Lung (tissue), 12 donors: ENCODE measurements around the gene IL16. TPM values are rescaled to one million over a fixed set of nuclear protein-coding genes. Genes with fewer than 3 reads are reported as not detected.

Source experiments
- ATAC-seq: fragments of 200-7000 bp; cut with Tn5 transposase; one replicate; pipeline ENCODE4 v1.9.1; 2020; ENCODE audit warnings: moderate number of reproducible peaks; ENCODE audit not compliant: insufficient read depth, low FRiP score
- DNase-seq, 3 donors: peaks; one replicate each; pipeline ENCODE4 v3.0.0-alpha.2; 2013 to 2017
- H3K27ac ChIP-seq, 2 donors: one replicate each; pipeline ENCODE4 v1.5.1; 2013; ENCODE audit warnings: mild to moderate bottlenecking in 2 of 2, moderate library complexity in 2 of 2, control low read depth in 1 of 2, inconsistent platforms in 1 of 2, low read depth in 1 of 2, low read length in 1 of 2
- H3K27me3 ChIP-seq, 3 donors: one replicate each; pipeline ENCODE4 v1.5.1; 2013; ENCODE audit warnings: low read length in 2 of 3; ENCODE audit not compliant: control insufficient read depth in 3 of 3, insufficient read depth in 3 of 3
- H3K36me3 ChIP-seq, 4 donors: one replicate each; pipeline ENCODE4 v1.5.1; 2013; ENCODE audit warnings: low read length in 4 of 4, mild to moderate bottlenecking in 1 of 4, moderate library complexity in 1 of 4; ENCODE audit not compliant: control insufficient read depth in 4 of 4, insufficient read depth in 4 of 4
- H3K4me1 ChIP-seq, 5 donors: one replicate each; pipeline ENCODE4 v1.5.1; 2013; ENCODE audit warnings: low read length in 5 of 5, mild to moderate bottlenecking in 2 of 5, moderate library complexity in 1 of 5; ENCODE audit not compliant: control insufficient read depth in 5 of 5, insufficient read depth in 5 of 5
- H3K4me3 ChIP-seq: one replicate; pipeline ENCODE4 v1.5.1; 2013; ENCODE audit warnings: mild to moderate bottlenecking, control low read depth, moderate library complexity
- H3K9ac ChIP-seq, 2 donors: one replicate each; pipeline ENCODE4 v1.5.1; 2013; ENCODE audit warnings: low read length in 2 of 2, control low read depth in 1 of 2; ENCODE audit not compliant: insufficient read depth in 1 of 2
- H3K9me3 ChIP-seq, 4 donors: one replicate each; pipeline ENCODE4 v1.5.1; 2013; ENCODE audit warnings: low read length in 3 of 4, mild to moderate bottlenecking in 1 of 4, moderate library complexity in 1 of 4; ENCODE audit not compliant: control insufficient read depth in 4 of 4, insufficient read depth in 3 of 4
- WGBS, 2 donors: extraction: QIAGEN DNeasy Blood & Tissue Kit; methylation state at CpG; one replicate each; pipeline ENCODE4 v1.1.7; 2013; 5-methylcytosine and 5-hydroxymethylcytosine counted together
- polyA plus RNA-seq, 2 donors: library from polyadenylated mRNA; stranded (reverse); fragments of 200-250 nt; gene quantifications; one replicate each; pipeline ENCODE4 v1.2.1, GENCODE V29; 2013
- total RNA-seq, 2 donors: library from RNA; depleted of rRNA in 1 of 2; stranded (reverse); fragments of >200 nt in 1 of 2; gene quantifications; one replicate each; pipeline ENCODE4 v1.2.1, GENCODE V29; 2014 to 2021
- TF ChIP-seq, protein P1 (sequence below): IDR thresholded peaks from 2 replicates; pipeline ENCODE4 v1.5.1; 2012; ENCODE audit warnings: mild to moderate bottlenecking; ENCODE audit errors: control extremely low read depth, extremely low read depth
- donor health status: control.
- donor health status: control.
- donor health status: Bipolar disorder and iron deficiency.
- donor health status: healthy.
- donor health status: DM: yes; HTN: yes; CAD: no.

Gene IL16
- total and polyA plus RNA-seq, 4 donors: 18.8 to 45.4 (median 24.4) TPM

DNA sequence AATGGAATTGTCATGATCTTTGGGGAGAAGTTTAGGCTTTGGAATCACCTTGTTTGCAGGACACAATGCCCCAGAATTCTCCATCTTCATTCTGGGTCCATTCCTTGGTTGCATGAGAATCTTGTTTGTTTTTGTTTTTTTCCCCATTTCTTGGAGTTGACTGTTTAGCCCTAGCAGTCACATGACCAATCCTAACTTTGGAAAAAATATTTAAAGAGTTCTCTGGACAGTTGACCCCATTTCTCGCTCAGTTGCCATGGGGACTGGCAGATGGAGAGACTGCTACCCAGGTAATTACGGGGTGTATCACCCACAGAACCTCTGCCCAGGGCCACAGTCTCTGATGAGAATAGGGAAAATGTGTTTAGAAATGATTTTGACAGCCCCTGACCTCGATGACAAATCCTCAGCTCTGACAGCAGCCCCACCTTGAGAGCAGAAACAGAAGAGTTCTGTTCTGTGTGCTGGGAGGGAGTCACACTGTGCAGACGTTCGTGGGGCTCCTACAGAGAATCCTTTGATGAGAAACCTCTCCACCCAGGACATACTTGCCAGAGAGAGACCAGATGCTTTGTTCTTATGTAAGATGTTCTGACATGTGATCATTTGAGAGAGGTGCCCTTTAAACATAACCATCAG, 57.7 kb downstream of the IL16 start:
- 65 to 79% methylated on average over 5 of the region's 5 CpGs for WGBS, 2 donors
- no peak overlapping the region for H3K27ac ChIP-seq
- DNase-seq (no peak), ATAC-seq (no peak)
- H3K9me3 ChIP-seq: peaks cover 0 to 3% (median 0%) of the 10 kb centered on the region in 4 donors
- no peak overlapping the region for H3K9ac ChIP-seq
- no peak overlapping the region for H3K4me3 ChIP-seq
- H3K36me3 ChIP-seq: peaks cover 0 to 1% (median 0%) of the 10 kb centered on the region in 4 donors
- H3K27me3 ChIP-seq: no peaks in the 10 kb centered on the region
- peaks cover 0 to 4% (median 2%) of the 10 kb centered on the region in 5 donors for H3K4me1 ChIP-seq
- TF ChIP-seq, protein P1, sequence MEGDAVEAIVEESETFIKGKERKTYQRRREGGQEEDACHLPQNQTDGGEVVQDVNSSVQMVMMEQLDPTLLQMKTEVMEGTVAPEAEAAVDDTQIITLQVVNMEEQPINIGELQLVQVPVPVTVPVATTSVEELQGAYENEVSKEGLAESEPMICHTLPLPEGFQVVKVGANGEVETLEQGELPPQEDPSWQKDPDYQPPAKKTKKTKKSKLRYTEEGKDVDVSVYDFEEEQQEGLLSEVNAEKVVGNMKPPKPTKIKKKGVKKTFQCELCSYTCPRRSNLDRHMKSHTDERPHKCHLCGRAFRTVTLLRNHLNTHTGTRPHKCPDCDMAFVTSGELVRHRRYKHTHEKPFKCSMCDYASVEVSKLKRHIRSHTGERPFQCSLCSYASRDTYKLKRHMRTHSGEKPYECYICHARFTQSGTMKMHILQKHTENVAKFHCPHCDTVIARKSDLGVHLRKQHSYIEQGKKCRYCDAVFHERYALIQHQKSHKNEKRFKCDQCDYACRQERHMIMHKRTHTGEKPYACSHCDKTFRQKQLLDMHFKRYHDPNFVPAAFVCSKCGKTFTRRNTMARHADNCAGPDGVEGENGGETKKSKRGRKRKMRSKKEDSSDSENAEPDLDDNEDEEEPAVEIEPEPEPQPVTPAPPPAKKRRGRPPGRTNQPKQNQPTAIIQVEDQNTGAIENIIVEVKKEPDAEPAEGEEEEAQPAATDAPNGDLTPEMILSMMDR: no peak

GRCh38 chr15:81254916-81255290, 58.2 kb downstream of the IL16 start:
- no peak for ATAC-seq
- no peak overlapping the region for H3K27ac ChIP-seq

GRCh38 chr15:81255315-81255957, 58.8 kb downstream of the IL16 start:
- WGBS, 2 donors: 81 to 88% methylated on average over 5 of the region's 5 CpGs
- peak in 1 of 3 donors; percentile 26 for DNase-seq

More at GRCh38 chr15:81254916-81255290, 58.2 kb downstream of the IL16 start:
- no peaks in the 10 kb centered on the region for H3K9me3 ChIP-seq
- peaks cover 0 to 6% (median 2%) of the 10 kb centered on the region in 5 donors for H3K4me1 ChIP-seq
- TF ChIP-seq, protein P1: no peak
- no peak for DNase-seq
- no peak overlapping the region for H3K4me3 ChIP-seq
- peaks cover 0 to 3% (median 0%) of the 10 kb centered on the region in 4 donors for H3K36me3 ChIP-seq
- no peaks in the 10 kb centered on the region for H3K27me3 ChIP-seq
- WGBS, 2 donors: 84 to 91% methylated on average over 3 of the region's 3 CpGs
- H3K9ac ChIP-seq: no peak overlapping the region

More at GRCh38 chr15:81255315-81255957, 58.8 kb downstream of the IL16 start:
- peaks cover 0 to 3% (median 0%) of the 10 kb centered on the region in 4 donors for H3K36me3 ChIP-seq
- TF ChIP-seq, protein P1: no peak
- H3K27ac ChIP-seq: no peak overlapping the region
- no peaks in the 10 kb centered on the region for H3K27me3 ChIP-seq
- H3K4me3 ChIP-seq: no peak overlapping the region
- H3K9ac ChIP-seq: no peak overlapping the region
- peaks cover 0 to 6% (median 2%) of the 10 kb centered on the region in 5 donors for H3K4me1 ChIP-seq
- ATAC-seq: no peak
- no peaks in the 10 kb centered on the region for H3K9me3 ChIP-seq
